ENCODE results near the gene DCUN1D1.
"Not testable (repeated sequence)": the region's sequence is repeated elsewhere in the genome, so short reads cannot be mapped to it uniquely, and the experiment has no call there.

The DCUN1D1 gene

DNA sequence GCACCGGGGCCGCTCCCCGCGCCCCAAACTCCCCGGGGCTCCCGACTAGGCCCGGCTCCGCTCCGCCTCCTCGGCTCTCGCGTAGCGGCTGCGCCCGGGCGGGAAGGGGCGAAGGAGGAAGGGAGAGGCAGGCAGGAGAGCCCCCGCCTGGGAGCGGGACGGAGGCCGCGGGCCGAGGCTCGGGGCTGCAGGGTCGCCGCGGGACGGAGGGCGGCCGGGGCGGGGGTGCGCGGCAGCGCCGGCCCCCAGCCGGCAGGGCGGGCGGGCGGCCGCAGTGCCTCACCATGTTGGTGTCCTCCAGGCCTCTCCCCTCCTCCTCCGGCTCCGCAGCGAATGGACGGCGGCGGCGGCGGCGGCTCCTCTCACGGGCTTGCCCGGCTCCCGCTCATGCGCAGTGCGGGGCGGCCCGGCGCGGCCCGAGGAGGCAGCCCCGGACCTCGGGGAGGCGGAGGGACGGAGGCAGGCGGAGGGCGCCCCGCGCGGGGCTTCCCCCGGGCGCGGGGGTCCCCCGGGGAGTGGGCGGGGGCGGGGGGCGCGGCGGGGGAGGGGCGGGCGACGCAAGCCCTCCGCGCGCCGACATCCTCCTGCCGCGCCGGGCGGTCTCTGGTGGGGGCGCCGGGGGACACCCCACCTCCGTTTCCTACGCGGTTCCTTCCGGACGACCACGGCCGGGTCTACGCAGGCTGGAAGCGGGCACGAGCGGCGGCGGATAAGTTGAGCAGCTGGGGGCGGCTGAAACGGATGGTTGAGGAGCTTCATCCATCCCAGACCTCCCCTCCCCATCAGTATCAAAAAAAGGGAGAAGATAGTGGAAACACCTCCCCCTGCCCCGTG is at the start of gene DCUN1D1:
DCUN1D1 (minus strand) TSS at position 335 of the 834 bp plus-strand sequence; CDS start at position 286, 49 bp downstream.
- Mint-ChIP-seq H3K4me3 (peak within 1 kb of the TSS; percentile 86), H3K4me1 (peaks cover 19% of the 10 kb centered on the region), H3K36me3 (ENCODE audit: low read depth) (no peaks in the 10 kb centered on the region), H3K9me3 (no peaks in the 10 kb centered on the region), H3K27ac (peak within 1 kb of the TSS; percentile 80), H3K27me3 (no peaks in the 10 kb centered on the region)
- DNase-seq: peak; percentile 91
- peak; percentile 92 for ATAC-seq

DNA sequence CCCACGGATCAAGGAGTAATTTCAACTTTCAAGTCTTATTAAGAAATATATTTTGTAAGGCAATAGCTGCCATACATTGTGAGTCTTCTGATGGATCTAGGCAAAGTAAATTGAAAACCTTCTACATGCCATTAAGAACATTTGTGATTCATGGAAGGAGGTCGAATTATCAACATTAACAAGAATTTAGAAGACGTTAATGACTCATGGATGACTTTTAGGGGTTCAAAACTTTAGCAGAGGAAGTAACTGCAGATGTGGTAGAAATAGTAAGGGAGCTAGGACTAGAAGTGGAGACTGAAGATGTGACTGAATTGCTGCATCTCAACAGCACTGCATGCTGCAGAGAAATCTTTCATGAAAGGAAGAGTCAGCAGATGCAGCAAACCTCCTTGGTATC is 48.1 kb upstream of the DCUN1D1 start:
- Mint-ChIP-seq H3K36me3 (ENCODE audit: low read depth) (peaks cover 29% of the 10 kb centered on the region), H3K4me1 (no peaks in the 10 kb centered on the region), H3K9me3 (no peaks in the 10 kb centered on the region), H3K27me3 (no peaks in the 10 kb centered on the region), H3K4me3 (no peak overlapping the region), H3K27ac (no peak overlapping the region)
- DNase-seq (no peak), ATAC-seq (no peak)

DNA sequence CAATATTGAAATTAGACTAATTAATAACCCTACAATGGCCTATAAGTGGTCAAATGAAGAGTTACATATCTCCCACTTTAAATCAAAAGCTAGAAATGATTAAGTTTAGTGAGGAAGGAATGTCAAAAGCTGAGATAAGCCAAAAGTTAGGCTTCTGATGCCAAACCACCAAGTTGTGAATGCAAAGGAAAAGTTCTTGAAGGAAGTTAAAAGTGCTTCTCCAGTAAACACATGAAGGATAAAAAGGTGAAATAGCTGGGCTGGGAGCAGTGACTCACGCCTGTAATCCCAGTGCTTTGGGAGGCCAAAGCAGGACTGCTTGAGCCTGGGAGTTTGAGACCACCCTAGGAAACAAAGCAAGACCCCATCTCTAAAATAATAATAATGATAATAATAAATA is 46.9 kb upstream of the DCUN1D1 start:
- Mint-ChIP-seq H3K4me1 (no peaks in the 10 kb centered on the region), H3K27ac (no peak overlapping the region), H3K9me3 (no peaks in the 10 kb centered on the region), H3K4me3 (no peak overlapping the region), H3K36me3 (ENCODE audit: low read depth) (peaks cover 33% of the 10 kb centered on the region), H3K27me3 (no peaks in the 10 kb centered on the region)
- DNase-seq (no peak), ATAC-seq (no peak)

DNA sequence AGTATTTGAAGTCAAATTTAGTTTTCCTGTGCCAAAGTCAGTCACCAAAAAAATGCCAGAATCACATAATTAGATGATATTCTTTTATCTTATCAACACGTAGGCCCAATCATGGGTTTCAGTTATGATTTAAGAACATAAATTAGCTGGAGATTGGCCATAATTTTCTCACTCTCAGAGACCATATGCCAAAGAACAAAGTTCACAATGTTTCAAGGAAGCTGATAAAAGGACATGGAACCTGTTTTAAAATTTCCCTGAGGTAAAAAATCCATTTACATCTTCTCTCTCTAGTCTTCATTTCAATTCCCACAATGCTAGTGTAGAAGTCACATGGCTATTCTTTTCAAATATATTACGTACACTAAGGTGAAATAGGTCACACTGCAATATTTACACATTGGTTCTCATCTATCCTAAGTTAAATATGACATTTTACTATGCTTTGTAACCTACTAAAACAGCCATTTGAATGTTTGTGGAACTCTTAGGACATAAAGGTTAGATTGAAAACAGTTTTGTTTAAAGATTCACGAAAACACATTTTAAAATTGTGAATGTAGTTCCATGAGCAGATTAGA is 42.7 kb upstream of the DCUN1D1 start:
- Mint-ChIP-seq H3K4me1 (no peaks in the 10 kb centered on the region), H3K4me3 (no peak overlapping the region), H3K9me3 (no peaks in the 10 kb centered on the region), H3K36me3 (ENCODE audit: low read depth) (peaks cover 17% of the 10 kb centered on the region), H3K27ac (no peak overlapping the region), H3K27me3 (no peaks in the 10 kb centered on the region)
- no peak for DNase-seq
- ATAC-seq: no peak

DNA sequence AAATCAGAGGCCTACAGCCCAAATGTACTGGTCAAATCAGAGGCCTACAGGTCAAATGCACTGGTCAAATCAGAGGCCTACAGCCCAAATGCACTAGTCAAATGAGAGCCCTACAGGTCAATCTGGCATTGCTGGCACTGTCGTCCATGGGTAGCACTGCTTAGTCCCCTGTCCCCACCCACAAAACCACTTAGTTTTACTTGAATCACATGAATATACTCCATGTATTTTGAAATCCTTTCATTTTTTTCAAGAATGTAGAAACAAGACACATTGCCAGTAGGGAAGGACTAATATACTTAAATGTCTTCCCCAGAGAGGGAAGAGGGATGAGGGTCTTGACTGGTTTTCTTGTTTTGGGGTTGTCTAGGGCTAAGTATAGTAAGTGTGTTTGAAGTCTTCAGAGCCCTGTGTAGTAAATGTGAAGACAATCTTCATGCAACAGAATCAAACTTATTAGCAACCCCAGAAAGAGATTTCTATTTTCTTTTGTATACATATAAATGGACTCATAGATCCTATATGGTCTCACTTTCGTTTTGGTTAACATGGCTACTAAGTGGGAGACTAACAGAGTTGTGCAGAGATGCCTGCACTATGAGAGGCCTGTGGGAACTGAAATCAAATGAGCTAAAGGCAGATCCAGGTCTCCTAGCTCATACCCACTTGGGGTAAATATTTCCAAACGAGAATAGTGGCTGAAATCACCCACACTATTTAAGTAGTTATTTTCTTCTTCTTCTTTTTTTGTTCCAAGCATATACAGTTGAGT is 38.3 kb upstream of the DCUN1D1 start:
- Mint-ChIP-seq H3K4me1 (no peaks in the 10 kb centered on the region), H3K9me3 (no peaks in the 10 kb centered on the region), H3K27ac (no peak overlapping the region), H3K4me3 (no peak overlapping the region), H3K27me3 (no peaks in the 10 kb centered on the region), H3K36me3 (ENCODE audit: low read depth) (peaks cover 19% of the 10 kb centered on the region)
- ATAC-seq: no peak
- no peak for DNase-seq

DNA sequence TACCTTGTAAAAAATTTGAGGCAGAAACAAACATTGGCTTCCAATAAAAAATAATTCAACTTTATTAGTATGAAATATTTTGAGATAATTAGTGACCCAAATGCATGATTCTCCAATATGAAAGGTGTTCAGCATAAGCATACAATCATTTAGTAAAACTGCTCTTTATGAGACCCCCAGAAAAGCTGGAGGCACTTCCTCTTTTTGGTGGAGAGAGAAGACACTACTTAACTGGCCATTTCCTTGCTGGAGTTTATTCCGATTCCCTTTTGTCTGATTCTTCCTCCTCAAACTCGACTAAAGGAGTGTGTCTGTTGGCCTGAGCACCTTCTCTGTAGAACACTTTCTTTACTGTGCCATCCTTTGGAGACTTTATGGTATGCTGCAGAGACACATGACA is 34.8 kb upstream of the DCUN1D1 start:
- Mint-ChIP-seq H3K4me1 (no peaks in the 10 kb centered on the region), H3K4me3 (no peak overlapping the region), H3K27me3 (no peaks in the 10 kb centered on the region), H3K36me3 (ENCODE audit: low read depth) (peaks cover 9% of the 10 kb centered on the region), H3K27ac (no peak overlapping the region), H3K9me3 (no peaks in the 10 kb centered on the region)
- no peak for DNase-seq
- no peak for ATAC-seq

DNA sequence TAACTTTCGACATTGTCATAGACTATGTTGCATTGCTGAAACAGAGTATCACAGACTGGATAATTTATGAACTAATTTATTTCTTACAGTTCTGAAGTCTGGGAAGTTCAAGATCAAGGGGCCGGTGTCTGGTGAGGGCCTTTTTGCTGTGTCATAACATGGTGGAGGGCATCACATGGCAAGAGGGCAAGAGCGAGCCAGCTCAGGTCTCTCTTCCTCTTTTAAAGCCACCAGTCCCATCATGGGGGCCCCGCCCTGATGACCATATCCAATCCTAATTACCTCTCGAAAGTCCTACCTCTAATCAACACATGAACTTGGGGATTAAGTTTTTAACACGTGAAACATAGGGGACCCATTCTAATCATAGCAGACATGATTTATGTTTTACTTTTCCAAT is 33.5 kb upstream of the DCUN1D1 start:
- no peaks in the 10 kb centered on the region for H3K4me1 Mint-ChIP-seq
- no peak for DNase-seq
- H3K9me3 Mint-ChIP-seq: no peaks in the 10 kb centered on the region
- no peak overlapping the region for H3K27ac Mint-ChIP-seq
- peaks cover 5% of the 10 kb centered on the region for H3K36me3 Mint-ChIP-seq (ENCODE audit: low read depth)
- H3K27me3 Mint-ChIP-seq: no peaks in the 10 kb centered on the region
- no peak for ATAC-seq
- no peak overlapping the region for H3K4me3 Mint-ChIP-seq

DNA sequence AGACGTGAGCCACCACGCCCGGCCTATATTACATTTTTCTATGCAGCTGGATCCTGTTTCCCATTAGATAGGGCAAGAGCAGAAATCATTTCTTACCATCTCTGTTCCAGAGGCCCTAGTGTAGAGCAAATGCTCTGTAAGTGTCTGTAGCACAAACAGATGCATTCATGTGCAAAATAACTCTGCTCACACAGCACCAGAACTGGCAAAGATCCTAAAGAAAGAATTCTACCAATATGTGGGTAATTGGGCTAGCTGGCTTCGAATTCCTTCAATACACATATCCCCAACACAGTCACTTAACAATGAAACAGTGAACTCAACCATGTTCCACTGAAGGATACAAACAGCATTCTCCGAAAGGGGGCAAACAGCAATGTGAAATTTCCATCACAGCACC is 32.7 kb upstream of the DCUN1D1 start:
- no peaks in the 10 kb centered on the region for H3K9me3 Mint-ChIP-seq

DNA sequence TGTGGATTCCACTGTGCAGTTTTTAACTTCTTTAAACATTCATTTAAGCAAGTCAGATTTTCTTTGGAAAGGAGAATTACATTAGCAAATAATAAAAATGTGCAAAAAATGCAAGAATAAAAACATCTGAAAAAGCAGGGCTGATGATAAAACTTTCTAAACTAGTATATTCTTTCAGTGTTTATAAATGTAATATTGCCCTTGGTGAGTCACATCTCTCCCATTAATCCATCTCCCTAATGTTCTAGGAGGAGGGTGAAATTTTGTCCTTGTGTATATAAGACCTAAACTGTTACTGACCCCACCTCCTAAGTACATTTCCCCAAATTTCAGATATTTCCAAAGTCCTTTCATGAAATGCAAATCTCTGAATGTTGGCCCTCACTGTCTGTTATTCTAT is 28.5 kb upstream of the DCUN1D1 start:
- no peaks in the 10 kb centered on the region for H3K27me3 Mint-ChIP-seq
- H3K27ac Mint-ChIP-seq: no peak overlapping the region
- H3K36me3 Mint-ChIP-seq (ENCODE audit: low read depth): no peaks in the 10 kb centered on the region
- H3K4me3 Mint-ChIP-seq: no peak overlapping the region
- no peaks in the 10 kb centered on the region for H3K9me3 Mint-ChIP-seq
- ATAC-seq: no peak
- DNase-seq: no peak
- H3K4me1 Mint-ChIP-seq: no peaks in the 10 kb centered on the region

More for the DNA sequence above, 32.7 kb upstream of the DCUN1D1 start:
- no peak for ATAC-seq
- no peak overlapping the region for H3K27ac Mint-ChIP-seq
- peaks cover 5% of the 10 kb centered on the region for H3K36me3 Mint-ChIP-seq (ENCODE audit: low read depth)
- H3K4me3 Mint-ChIP-seq: no peak overlapping the region
- no peaks in the 10 kb centered on the region for H3K4me1 Mint-ChIP-seq
- DNase-seq: no peak
- H3K27me3 Mint-ChIP-seq: no peaks in the 10 kb centered on the region

DNA sequence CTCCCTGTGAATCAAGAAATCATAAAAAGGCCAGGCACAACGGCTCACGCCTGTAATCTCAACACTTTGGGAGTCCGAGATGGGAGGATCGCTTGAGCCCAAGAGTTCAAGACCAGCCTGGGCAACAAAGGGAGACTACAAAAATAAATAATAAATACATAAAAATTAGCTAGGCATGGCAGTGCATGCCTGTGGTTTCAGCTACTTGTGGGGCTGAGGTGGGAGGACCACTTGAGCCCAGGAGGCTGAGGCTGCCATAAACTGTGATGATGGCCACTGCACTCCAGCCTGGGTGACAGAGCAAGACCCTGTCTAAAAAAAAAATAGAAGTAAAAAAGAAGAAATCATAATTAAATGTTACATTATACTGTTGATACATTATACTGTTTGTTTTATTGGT is 28.0 kb upstream of the DCUN1D1 start:
- no peak overlapping the region for H3K4me3 Mint-ChIP-seq
- H3K27me3 Mint-ChIP-seq: no peaks in the 10 kb centered on the region
- no peaks in the 10 kb centered on the region for H3K4me1 Mint-ChIP-seq
- no peaks in the 10 kb centered on the region for H3K9me3 Mint-ChIP-seq
- no peak overlapping the region for H3K27ac Mint-ChIP-seq
- DNase-seq: no peak
- no peaks in the 10 kb centered on the region for H3K36me3 Mint-ChIP-seq (ENCODE audit: low read depth)
- ATAC-seq: no peak

DNA sequence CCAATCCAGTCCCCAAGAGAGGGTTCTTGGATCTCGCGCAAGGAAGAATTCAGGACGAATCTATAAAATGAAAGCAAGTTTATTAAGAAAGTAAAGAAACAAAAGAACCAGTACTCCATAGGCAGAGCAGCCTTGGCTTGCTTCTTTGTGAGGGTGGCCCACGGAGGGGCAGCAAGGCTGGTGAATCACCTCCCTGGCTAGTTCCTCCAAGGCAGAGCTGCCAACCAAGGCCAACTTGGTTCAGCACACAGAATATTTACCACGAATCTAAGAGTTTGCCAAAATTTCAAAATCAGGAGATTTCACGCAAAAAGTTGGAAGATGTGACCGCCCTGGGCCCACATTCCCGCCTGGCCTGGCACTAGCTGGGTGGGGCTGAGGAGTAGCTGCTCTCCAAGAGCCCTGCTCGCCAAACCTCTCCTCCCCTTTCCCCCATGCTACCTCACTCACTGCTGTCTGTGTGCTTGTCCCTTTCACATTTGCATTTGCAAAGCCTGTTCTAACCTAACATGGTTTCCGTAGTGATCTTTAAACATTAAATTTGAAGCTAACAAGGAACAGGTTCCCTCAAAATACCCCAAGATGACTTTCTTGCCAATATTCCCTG is 26.2 kb upstream of the DCUN1D1 start:
- Mint-ChIP-seq H3K4me1 (no peaks in the 10 kb centered on the region), H3K9me3 (no peaks in the 10 kb centered on the region), H3K27ac (no peak overlapping the region), H3K36me3 (ENCODE audit: low read depth) (no peaks in the 10 kb centered on the region), H3K4me3 (no peak overlapping the region), H3K27me3 (no peaks in the 10 kb centered on the region)
- no peak for ATAC-seq
- no peak for DNase-seq

DNA sequence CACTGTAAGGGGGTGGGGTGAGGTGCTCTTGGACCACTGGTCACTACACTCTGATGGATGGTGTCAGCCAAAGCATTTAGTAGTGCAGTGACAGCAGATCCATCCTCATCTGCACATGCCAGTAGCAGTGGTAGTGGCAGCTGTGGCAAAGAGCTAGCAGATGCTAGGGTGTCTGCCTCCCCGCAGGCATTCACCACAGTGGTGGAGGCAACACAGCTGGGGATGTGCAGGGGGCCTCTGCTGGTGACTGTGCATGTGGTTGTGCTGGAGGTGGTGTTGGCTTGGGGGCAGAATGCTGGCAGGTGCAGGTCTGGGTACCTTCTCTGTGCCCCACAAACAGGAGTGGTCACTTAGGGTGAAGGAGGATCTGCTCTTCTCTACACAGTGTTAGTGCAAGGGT is 19.4 kb upstream of the DCUN1D1 start:
- Mint-ChIP-seq H3K36me3 (ENCODE audit: low read depth) (peaks cover 1% of the 10 kb centered on the region), H3K27me3 (no peaks in the 10 kb centered on the region), H3K9me3 (peaks cover 6% of the 10 kb centered on the region), H3K27ac (no peak overlapping the region), H3K4me3 (no peak overlapping the region), H3K4me1 (no peaks in the 10 kb centered on the region)
- no peak for ATAC-seq
- no peak for DNase-seq

DNA sequence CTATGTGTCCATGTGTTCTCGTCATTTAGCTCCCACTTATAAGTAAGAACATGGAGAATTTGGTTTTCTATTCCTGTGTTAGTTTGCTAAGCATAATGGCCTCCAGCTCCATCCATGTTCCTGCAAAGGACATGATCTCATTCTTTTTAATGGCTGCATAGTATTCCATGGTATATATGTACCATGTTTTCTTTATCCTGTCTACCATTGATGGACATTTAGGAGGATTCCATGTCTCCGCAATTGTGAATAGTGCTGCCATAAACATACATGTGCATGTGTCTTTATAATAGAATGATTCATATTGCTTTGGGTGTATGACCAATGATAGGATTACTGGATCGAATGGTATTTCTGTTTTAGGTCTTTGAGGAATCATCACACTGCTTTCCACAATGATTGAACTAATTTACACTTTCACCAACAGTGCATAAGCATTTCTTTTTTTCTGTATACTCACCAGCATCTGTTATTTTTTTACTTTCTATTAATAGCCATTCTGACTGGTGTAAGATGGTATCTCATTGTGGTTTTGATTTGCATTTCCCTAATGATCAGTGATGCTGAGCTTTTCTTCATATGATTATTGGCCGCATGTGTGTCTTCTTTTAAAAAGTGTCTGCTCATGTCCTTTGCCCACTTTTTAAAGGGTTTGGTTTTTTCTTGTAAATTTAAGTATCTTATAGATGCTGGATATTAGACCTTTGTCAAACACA is 13.3 kb upstream of the DCUN1D1 start:
- H3K4me1 Mint-ChIP-seq; ATAC-seq; H3K27me3 Mint-ChIP-seq; H3K4me3 Mint-ChIP-seq; H3K9me3 Mint-ChIP-seq; DNase-seq; H3K36me3 Mint-ChIP-seq (ENCODE audit: low read depth); H3K27ac Mint-ChIP-seq: not testable (repeated sequence)

DNA sequence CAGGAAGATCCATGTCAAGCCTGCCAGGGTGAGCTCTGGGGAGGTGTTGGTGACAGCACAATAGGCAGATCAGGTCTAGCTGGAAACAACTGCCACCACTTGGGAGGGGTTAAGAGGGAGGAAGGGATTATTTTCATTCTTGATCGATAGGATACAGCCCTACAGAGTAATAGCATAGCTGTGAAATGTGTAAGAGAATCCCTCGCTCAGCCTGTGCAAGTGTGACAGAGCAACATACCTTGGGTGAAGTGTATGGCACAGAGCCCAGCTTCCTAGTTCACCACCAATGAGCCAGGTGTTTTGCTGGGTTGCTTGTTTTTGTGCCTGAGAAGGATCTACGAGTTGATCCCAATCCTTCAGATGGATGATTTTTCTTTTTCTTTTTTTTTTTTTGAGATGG is 9.2 kb upstream of the DCUN1D1 start:
- DNase-seq (no peak), ATAC-seq (no peak)
- Mint-ChIP-seq H3K4me1 (no peaks in the 10 kb centered on the region), H3K9me3 (no peaks in the 10 kb centered on the region), H3K36me3 (ENCODE audit: low read depth) (peaks cover 2% of the 10 kb centered on the region), H3K27me3 (no peaks in the 10 kb centered on the region), H3K27ac (no peak overlapping the region), H3K4me3 (no peak overlapping the region)
